Measurements from ENCODE around the gene KLHL1.

KLHL1 gene

GRCh38 chr13:70016116-70016515 is 92.1 kb downstream of the KLHL1 start:
- TF ChIP-seq ZNF624 (tag by site-specific recombination; IDR thresholded peaks at IDR 0.05), result no peak
- no peak for TF ChIP-seq GFI1B (tag by site-specific recombination; IDR thresholded peaks at IDR 0.05)
- no peak for TF ChIP-seq ZNF133 (tag by site-specific recombination; IDR thresholded peaks at IDR 0.05)
- no peak for TF ChIP-seq ZNF513 (tag by site-specific recombination; IDR thresholded peaks at IDR 0.05)
- no peak for TF ChIP-seq ZNF175 (tag by site-specific recombination; IDR thresholded peaks at IDR 0.05)
- TF ChIP-seq AEBP2 (tag by site-specific recombination; IDR thresholded peaks at IDR 0.05; ENCODE audit: borderline replicate concordance), result no peak
- CTCF ChIA-PET, result no interaction called here
- no peaks in the 10 kb centered on the region for H3K9me3 ChIP-seq (ENCODE audit: control insufficient read depth, insufficient read depth, low read depth, low read length)

GRCh38 chr13:70014337-70014736 is 93.9 kb downstream of the KLHL1 start:
- H3K4me3 ChIP-seq (ENCODE audit: low read depth, low read length), result no peak overlapping the region
- no peaks in the 10 kb centered on the region for H3K9me3 ChIP-seq (ENCODE audit: control insufficient read depth, insufficient read depth, low read depth, low read length)
- H3K27ac ChIP-seq (ENCODE audit: extremely low read depth, low read depth, low read length), result no peak overlapping the region
- TF ChIP-seq TCF7L2 (IDR thresholded peaks at IDR 0.05; ENCODE audit: borderline replicate concordance, low read depth, low read length) (no peak), ZNF843 (tag by site-specific recombination; IDR thresholded peaks at IDR 0.05) (no peak), ZSCAN30 (tag by site-specific recombination; IDR thresholded peaks at IDR 0.05) (no peak), KLF8 (tag by site-specific recombination; IDR thresholded peaks at IDR 0.05) (no peak), ZFP69B (tag by site-specific recombination; IDR thresholded peaks at IDR 0.05) (no peak), ZNF266 (tag by site-specific recombination; IDR thresholded peaks at IDR 0.05; ENCODE audit: low read depth) (no peak), OVOL3 (tag by site-specific recombination; IDR thresholded peaks at IDR 0.05) (no peak), ZNF2 (tag by site-specific recombination; IDR thresholded peaks at IDR 0.05) (no peak), ZNF362 (tag by site-specific recombination; IDR thresholded peaks at IDR 0.05) (no peak), ZSCAN5A (tag by site-specific recombination; IDR thresholded peaks at IDR 0.05) (no peak), ZNF426 (tag by site-specific recombination; IDR thresholded peaks at IDR 0.05) (no peak), ZNF48 (tag by site-specific recombination; IDR thresholded peaks at IDR 0.05) (no peak), ZNF677 (tag by site-specific recombination; IDR thresholded peaks at IDR 0.05) (no peak), ZNF449 (tag by site-specific recombination; IDR thresholded peaks at IDR 0.05) (no peak), GLIS2 (tag by site-specific recombination; IDR thresholded peaks at IDR 0.05) (no peak), ZNF544 (tag by site-specific recombination; IDR thresholded peaks at IDR 0.05) (no peak), ZNF621 (tag by site-specific recombination; IDR thresholded peaks at IDR 0.05) (no peak), ZFP37 (tag by site-specific recombination; IDR thresholded peaks at IDR 0.05) (no peak), ZXDB (tag by site-specific recombination; IDR thresholded peaks at IDR 0.05) (no peak)
- POLR2A ChIA-PET, result no interaction called here
- CTCF ChIA-PET, result interaction anchor here (0.6 to 0.7 kb wide), 3 partner anchors 80 to 349 kb away, joined by 3 to 4 read pairs (median 4); no protein-coding TSS in a partner anchor
- no peaks in the 10 kb centered on the region for H3K36me3 ChIP-seq (ENCODE audit: control insufficient read depth in 2 of 2, insufficient read depth in 1 of 2, low read length in 2 of 2)
- no peaks in the 10 kb centered on the region for H3K4me1 ChIP-seq (ENCODE audit: control insufficient read depth, insufficient read depth, low read length)

More at GRCh38 chr13:70016116-70016515, 92.1 kb downstream of the KLHL1 start:
- no peaks in the 10 kb centered on the region for H3K4me1 ChIP-seq (ENCODE audit: control insufficient read depth, insufficient read depth, low read length)
- POLR2A ChIA-PET, result no interaction called here
- no peaks in the 10 kb centered on the region for H3K36me3 ChIP-seq (ENCODE audit: control insufficient read depth in 2 of 2, insufficient read depth in 1 of 2, low read length in 2 of 2)
- H3K4me3 ChIP-seq (ENCODE audit: low read depth, low read length), result no peak overlapping the region
- H3K27ac ChIP-seq (ENCODE audit: extremely low read depth, low read depth, low read length), result no peak overlapping the region

All from HEK293 (cell line).